K562 (cell line): ENCODE measurements around the gene ANTXRL. TPM values are rescaled to one million over a fixed set of nuclear protein-coding genes. Genes with fewer than 3 reads are reported as not detected.

Experiments
- ATAC-seq: fragments of 200-7000 bp; cut with Tn5 transposase; 3 replicates; pipeline ENCODE4 v1.9.1; 2020; ENCODE audit warnings: moderate library complexity
- BruUV-seq: library from RNA; stranded (reverse); fragments of 400-500 nt; replicated peaks from 2 replicates; lab custom pipeline; 2021; lab: Mats Ljungman, UMichigan
- CTCF ChIA-PET: fragments of 300-600 bp; formaldehyde crosslinking; extraction: SDS; loops from one replicate; lab custom pipeline; 2021; ENCODE audit warnings: low intra/inter-chr PET ratio; lab: Yijun Ruan, JAX
- POLR2A ChIA-PET: fragments of 300-600, 350-650 bp; sonication (Branson Sonifier 250); formaldehyde crosslinking; extraction: SDS; loops from one replicate; lab custom pipeline; 2021; ENCODE audit warnings: antibody characterized with exemption, inconsistent platforms; lab: Yijun Ruan, JAX
- DNase-seq, 4 experiments: peaks; one replicate each; pipeline versions ENCODE4 v3.0.0 to v3.0.0-alpha.2; 2011 to 2018; ENCODE audit warnings: low spot score in 3 of 4, mixed read lengths in 3 of 4; ENCODE audit errors: extremely low read depth in 1 of 4
- FAIRE-seq: peaks from 2 replicates; lab custom pipeline; 2011; peaks lifted over from hg19 to GRCh38; lab: Jason Lieb, UNC
- H2AFZ ChIP-seq: 2 replicates; pipeline ENCODE4 v1.6.0; 2011; ENCODE audit warnings: low read depth, low read length, control low read depth, inconsistent platforms
- H3K27ac ChIP-seq: fragments of 200-600 bp; 3 replicates; pipeline ENCODE4 v1.8.0; 2011; ENCODE audit warnings: low read depth, mild to moderate bottlenecking, control low read depth, inconsistent platforms, low read length, moderate library complexity, mixed read lengths; ENCODE audit errors: extremely low read depth
- H3K27me3 ChIP-seq, 2 experiments: fragments of 300-600 bp in 1 of 2; 2 replicates in 1 of 2; 3 replicates in 1 of 2; pipeline versions ENCODE4 v1.6.0 to v1.8.0; 2011; ENCODE audit warnings: inconsistent platforms in 2 of 2, low read length in 2 of 2, mild to moderate bottlenecking in 1 of 2, mixed read lengths in 1 of 2, moderate library complexity in 1 of 2; ENCODE audit not compliant: control insufficient read depth in 2 of 2, insufficient read depth in 2 of 2
- H3K36me3 ChIP-seq: fragments of 300-600 bp; 3 replicates; pipeline ENCODE4 v1.8.0; 2011; ENCODE audit warnings: mild to moderate bottlenecking, low read length, inconsistent platforms; ENCODE audit not compliant: control insufficient read depth, insufficient read depth
- H3K4me1 ChIP-seq, 2 experiments: fragments of 200-600 bp in 1 of 2; replicated peaks in 1 of 2; 2 replicates in 1 of 2; 3 replicates in 1 of 2; pipeline versions ENCODE4 v1.5.1 to v1.8.0; 2011; ENCODE audit warnings: inconsistent platforms in 2 of 2, low read length in 2 of 2, mild to moderate bottlenecking in 1 of 2, mixed read lengths in 1 of 2, moderate library complexity in 1 of 2; ENCODE audit not compliant: control insufficient read depth in 2 of 2, insufficient read depth in 2 of 2
- H3K4me2 ChIP-seq: 2 replicates; pipeline ENCODE4 v1.6.1; 2011; ENCODE audit warnings: low read length, control low read depth, inconsistent platforms, mixed read lengths; ENCODE audit not compliant: insufficient read depth
- H3K4me3 ChIP-seq: fragments of 200-600 bp; sonication (generic), shearing (Covaris generic); 2 replicates; pipeline ENCODE4 v1.5.1; 2016; ENCODE audit warnings: control low read depth, inconsistent platforms
- H3K79me2 ChIP-seq: fragments of 200-600 bp; 3 replicates; pipeline ENCODE4 v1.8.0; 2011; ENCODE audit warnings: low read length, inconsistent platforms; ENCODE audit not compliant: control insufficient read depth, insufficient read depth
- H3K9ac ChIP-seq, 2 experiments: 2 replicates each; pipeline versions ENCODE4 v1.6.0 to v1.6.1; 2011; ENCODE audit warnings: low read depth in 2 of 2, low read length in 2 of 2, control low read depth in 1 of 2, inconsistent platforms in 1 of 2, mild to moderate bottlenecking in 1 of 2, mixed read lengths in 1 of 2; ENCODE audit not compliant: insufficient read depth in 1 of 2
- H3K9me1 ChIP-seq: one replicate; pipeline ENCODE4 v1.6.0; 2011; ENCODE audit warnings: inconsistent platforms, mild to moderate bottlenecking, low read length, moderate library complexity; ENCODE audit not compliant: control insufficient read depth, insufficient read depth
- H3K9me3 ChIP-seq: replicated peaks from 2 replicates; pipeline ENCODE4 v1.5.1; 2011; ENCODE audit warnings: low read depth, low read length, inconsistent platforms; ENCODE audit not compliant: control insufficient read depth, insufficient read depth
- H4K20me1 ChIP-seq: replicated peaks from 2 replicates; pipeline ENCODE4 v1.6.1; 2011; ENCODE audit warnings: low read length, inconsistent platforms, mixed read lengths; ENCODE audit not compliant: control insufficient read depth, insufficient read depth
- ELF4 ChIP-seq: fragments of 450-650 bp; formaldehyde crosslinking; IDR thresholded peaks from 2 replicates; pipeline ENCODE4 v1.4.0; 2022; ENCODE audit warnings: missing genetic modification characterization
- FOSL1 ChIP-seq: fragments of 200-800 bp; sonication (Bioruptor generic); conservative IDR thresholded peaks from 2 replicates; pipeline ENCODE4 v1.6.1; 2016; ENCODE audit warnings: missing genetic modification characterization, missing compliant biosample characterization
- MAFG ChIP-seq: fragments of 450-650 bp; conservative IDR thresholded peaks from 2 replicates; pipeline ENCODE4 v1.6.1; 2016; ENCODE audit warnings: missing genetic modification characterization, missing compliant biosample characterization
- NFIC ChIP-seq: fragments of 450-650 bp; IDR thresholded peaks from 2 replicates; pipeline ENCODE4 v1.6.1; 2017; ENCODE audit warnings: mild to moderate bottlenecking, inconsistent platforms
- PTRF ChIP-seq: fragments of 450-650 bp; IDR thresholded peaks from 2 replicates; pipeline ENCODE4 v1.6.1; 2016; ENCODE audit warnings: mild to moderate bottlenecking, missing genetic modification characterization, missing compliant biosample characterization
- SLC30A9 ChIP-seq: fragments of 250-450 bp; sonication (Bioruptor Pico); IDR thresholded peaks from 2 replicates; pipeline ENCODE4 v1.8.0; 2022; ENCODE audit warnings: mild to moderate bottlenecking, moderate library complexity
- TCF3 ChIP-seq: sonication (generic); formaldehyde crosslinking; IDR thresholded peaks from 2 replicates; pipeline ENCODE4 v1.4.0; 2020; ENCODE audit warnings: mild to moderate bottlenecking, missing genetic modification reagents
- ZNF785 ChIP-seq: fragments of 250-450 bp; sonication (Bioruptor Pico); IDR thresholded peaks from 2 replicates; pipeline ENCODE4 v1.4.0; 2020; ENCODE audit warnings: mild to moderate bottlenecking
- ZNF79 ChIP-seq: fragments of 250-450 bp; sonication (Bioruptor Pico); IDR thresholded peaks from 2 replicates; pipeline ENCODE4 v1.4.0; 2020; ENCODE audit warnings: low read depth, mild to moderate bottlenecking, moderate library complexity
- WGBS: fragments of 100-300 bp; shearing (Covaris generic); methylation state at CpG from one replicate; pipeline ENCODE4 v1.1.6; 2016; ENCODE audit warnings: low coverage, mixed read lengths; ENCODE audit not compliant: insufficient coverage; ENCODE audit errors: missing lambda C conversion rate; 5-methylcytosine and 5-hydroxymethylcytosine counted together
- in situ Hi-C: fragments of 300-500 bp; cut with MboI; formaldehyde crosslinking; loops from 4 replicates; pipeline ENCODE4 v1.15.0; 2018; ENCODE audit warnings: inconsistent platforms, mixed read lengths
- intact Hi-C: fragments of 100-400 bp; cut with micrococcal nuclease; formaldehyde crosslinking; loops from 2 replicates; pipeline ENCODE4 v1.14.2; 2022
- polyA plus RNA-seq, 8 experiments: library from polyadenylated mRNA; depleted of rRNA in 4 of 8; stranded (reverse) in 5 of 8; unstranded in 3 of 8; fragments of >200 nt; fragmentation: Nextera tagmentation in 2 of 8; fragmentation: Illumina TruSeq in 1 of 8; extraction: Ambion mirVana in 2 of 8; extraction: Trizol in 1 of 8; gene quantifications; 2 replicates each; pipeline versions ENCODE4 v1.2.1 to v1.2.3, GENCODE V29; 2011 to 2014; ENCODE audit warnings: inconsistent platforms in 1 of 8, missing spikeins in 1 of 8
- total RNA-seq, 7 experiments: library from RNA; depleted of rRNA in 6 of 7; stranded (reverse); fragments of >200 nt in 6 of 7; fragmentation: Illumina TruSeq in 2 of 7; extraction: Trizol in 2 of 7; gene quantifications; 2 replicates each; pipeline versions ENCODE4 v1.2.1 to v1.2.3, GENCODE V29; 2011 to 2021; ENCODE audit warnings: low replicate concordance in 1 of 7

Gene ANTXRL
- total and polyA plus RNA-seq, 9 of the 15 experiments (the other 6 are each of a cell fraction or from before 2014, with no cell fraction given) = not detected

DNA sequence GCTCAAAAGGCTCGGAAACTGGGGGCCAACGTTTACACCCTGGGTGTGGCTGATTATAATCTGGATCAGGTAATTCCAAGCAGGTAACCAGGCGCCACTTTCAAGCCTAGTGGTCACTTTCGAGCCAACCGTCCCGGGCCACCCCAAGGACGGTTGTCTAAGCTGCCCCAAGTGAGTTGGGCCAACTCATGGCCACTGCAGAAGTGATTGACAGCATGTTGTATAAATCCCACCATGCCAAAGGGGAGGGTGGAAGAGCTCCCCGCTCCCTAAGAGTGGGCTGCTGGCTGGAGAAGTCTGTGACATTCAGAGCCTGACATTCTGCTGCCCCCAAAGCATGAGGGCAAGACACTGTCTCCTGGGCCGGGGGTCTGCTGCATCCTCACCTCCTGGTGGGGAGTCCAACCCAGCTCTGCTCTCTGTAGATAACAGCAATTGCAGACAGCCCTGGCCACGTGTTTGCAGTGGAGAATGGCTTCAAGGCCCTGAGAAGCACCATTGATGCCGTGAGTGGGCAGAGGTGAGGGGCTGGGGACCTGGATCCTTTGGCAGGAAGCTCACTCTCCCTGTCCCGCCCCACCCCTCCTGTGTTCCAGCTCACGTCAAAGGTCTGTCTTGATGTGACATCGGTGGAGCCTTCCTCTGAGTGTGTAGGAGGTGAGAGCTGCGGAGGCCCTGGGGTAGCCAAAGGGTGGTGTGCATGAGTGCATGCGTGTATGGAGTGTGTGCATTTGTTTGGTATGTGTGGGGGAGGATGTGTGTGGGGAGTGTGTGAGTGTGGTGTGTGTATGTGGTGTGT lies 10.8 kb downstream of the ANTXRL start (continued):
- no peak for TF ChIP-seq TCF3 (CRISPR knock-in tag)
- no peak for TF ChIP-seq PTRF (tag)

DNA sequence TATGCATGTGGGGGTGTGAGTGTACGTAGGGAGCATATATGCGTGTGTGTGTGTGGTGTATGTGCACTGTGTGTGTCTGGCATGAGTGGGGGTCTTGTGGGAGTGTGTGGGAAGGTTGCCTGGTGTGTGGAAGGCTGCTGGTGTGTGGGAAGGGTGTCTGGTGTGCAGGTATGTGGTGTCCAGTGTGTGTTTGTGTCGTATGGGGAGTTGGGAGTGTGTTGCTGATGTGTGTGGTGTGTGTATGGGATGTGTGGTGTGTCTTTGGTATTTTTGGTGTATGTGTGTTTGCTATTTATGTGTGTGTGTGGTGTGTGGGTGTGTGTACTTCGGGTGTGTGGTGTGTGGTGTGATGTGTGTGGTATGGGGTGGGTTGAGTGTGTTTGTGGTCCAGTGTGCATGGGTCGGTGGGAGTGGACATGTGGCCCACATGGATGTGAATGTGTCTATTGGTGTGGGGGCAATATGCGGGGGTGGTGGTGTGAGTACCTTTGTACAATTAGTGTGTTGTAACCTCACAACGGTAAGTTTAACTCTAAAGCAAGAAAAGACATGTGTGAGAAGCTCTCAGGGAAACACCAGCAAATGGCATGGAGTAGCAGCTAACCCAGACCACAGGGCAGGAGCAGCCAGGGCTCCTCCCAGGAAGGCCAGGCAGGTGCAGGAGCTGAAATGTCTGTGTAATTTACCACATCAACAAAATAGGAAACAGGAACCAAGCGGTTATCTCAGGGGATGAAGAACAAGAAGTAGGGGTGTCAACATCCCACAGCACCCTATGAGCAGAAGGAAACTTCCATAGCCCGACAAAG lies 11.9 kb downstream of the ANTXRL start:
- H3K79me2 ChIP-seq = no peaks in the 10 kb centered on the region
- FAIRE-seq (no peak), DNase-seq (no peak), ATAC-seq (no peak)
- no peak overlapping the region for H2AFZ ChIP-seq
- no TSS peak for BruUV-seq
- no peaks in the 10 kb centered on the region; the same call in 1 of the 2 replicates for H4K20me1 ChIP-seq
- H3K27ac ChIP-seq = no peak overlapping the region
- no peak overlapping the region for H3K4me2 ChIP-seq
- H3K9me1 ChIP-seq = no peaks in the 10 kb centered on the region
- 3% methylated on average over 9 of the region's 9 CpGs for WGBS
- ChIA-PET CTCF (no interaction called here), POLR2A (interaction anchor here (0.6 to 1.3 kb wide), 3 partner anchors 9 to 20 kb away, joined by 3 to 4 read pairs (median 3); no protein-coding TSS in a partner anchor)
- intact Hi-C loops (no loop called here), in situ Hi-C loops (loop anchor here (25.0 kb wide), 1 partner anchor 1589 kb away; no protein-coding TSS in a partner anchor)
- H3K36me3 ChIP-seq = no peaks in the 10 kb centered on the region
- H3K27me3 ChIP-seq = peaks cover 9 to 69% of the 10 kb centered on the region in 2 experiments; a peak in 4 of 5 replicates
- no peak overlapping the region for H3K9ac ChIP-seq
- no peaks in the 10 kb centered on the region for H3K9me3 ChIP-seq
- no peak overlapping the region for H3K4me3 ChIP-seq
- H3K4me1 ChIP-seq = peaks cover 0 to 16% of the 10 kb centered on the region in 2 experiments; a peak in 2 of 5 replicates
- TF ChIP-seq FOSL1 (tag) = no peak
- TF ChIP-seq SLC30A9 (CRISPR knock-in tag) = no peak
- no peak for TF ChIP-seq NFIC
- peak; percentile 71; the same call in 1 of the 2 replicates for TF ChIP-seq ELF4 (CRISPR knock-in tag)
- TF ChIP-seq MAFG = no peak
- TF ChIP-seq ZNF79 (CRISPR knock-in tag) = no peak
- no peak for TF ChIP-seq ZNF785 (CRISPR knock-in tag)
